Astrocyte of the cerebellum (primary cell): ENCODE data around the gene CHST12.
"Not testable (repeated sequence)": the region's sequence is repeated elsewhere in the genome, so short reads cannot be mapped to it uniquely, and the experiment has no call there.

Source experiments
- DNase-seq: peaks from one replicate; pipeline ENCODE4 v3.0.0-alpha.2; 2011; ENCODE audit warnings: low read depth
- H3K4me3 ChIP-seq: 2 replicates; pipeline ENCODE4 v1.5.1; 2011; ENCODE audit warnings: mild to moderate bottlenecking, low read depth, low read length, moderate library complexity
- CTCF ChIP-seq: IDR thresholded peaks from 2 replicates; pipeline ENCODE4 v1.5.1; 2012; ENCODE audit warnings: low read length, low read depth, moderate library complexity, mild to moderate bottlenecking; ENCODE audit errors: missing control alignments
- in situ Hi-C: cut with HindIII; loops from 2 replicates; pipeline ENCODE4 v1.10.0; 2017; ENCODE audit warnings: low sequenced_read_pairs

The CHST12 gene

GRCh38 chr7:2388637-2388954 is 14.8 kb upstream of the CHST12 start:
- no peak for DNase-seq
- H3K4me3 ChIP-seq: no peak overlapping the region
- no peak for TF ChIP-seq CTCF
- in situ Hi-C loops: no loop called here

GRCh38 chr7:2390020-2390816 is 13.2 kb upstream of the CHST12 start:
- H3K4me3 ChIP-seq, in situ Hi-C loops: not testable (repeated sequence)
- DNase-seq: peak; percentile 31

GRCh38 chr7:2393706-2394105 is 9.7 kb upstream of the CHST12 start:
- no peak for TF ChIP-seq CTCF
- DNase-seq: no peak
- no peak overlapping the region for H3K4me3 ChIP-seq
- in situ Hi-C loops: no loop called here

- no peak for DNase-seq
- TF ChIP-seq CTCF: no peak
- in situ Hi-C loops: no loop called here
- no peak overlapping the region for H3K4me3 ChIP-seq
These were observed 8.8 kb upstream of the CHST12 start for GRCh38 chr7:2394566-2395082.

- no peak overlapping the region for H3K4me3 ChIP-seq
- in situ Hi-C loops: no loop called here
- no peak for DNase-seq
- no peak for TF ChIP-seq CTCF
These were observed 4.9 kb upstream of the CHST12 start for GRCh38 chr7:2398506-2398905.

- in situ Hi-C loops: no loop called here
- TF ChIP-seq CTCF: no peak
- no peak overlapping the region for H3K4me3 ChIP-seq
- DNase-seq: peak; percentile 99
These were observed 3.4 kb upstream of the CHST12 start for GRCh38 chr7:2399848-2400587.

- H3K4me3 ChIP-seq: peak overlapping the region; percentile 57
- DNase-seq: no peak
- in situ Hi-C loops: no loop called here
- no peak for TF ChIP-seq CTCF
These were observed 761 bp upstream of the CHST12 start for GRCh38 chr7:2402687-2403013.
